HEK293 (cell line): ENCODE measurements around the gene HDGF.

Source experiments
- CTCF ChIA-PET: fragments of 350-600 bp; formaldehyde crosslinking; extraction: SDS; loops from one replicate; lab custom pipeline; 2021; ENCODE audit warnings: antibody characterized with exemption; lab: Yijun Ruan, JAX
- POLR2A ChIA-PET: fragments of 300-600 bp; formaldehyde crosslinking; extraction: SDS; loops from one replicate; lab custom pipeline; 2020; ENCODE audit warnings: antibody characterized with exemption, inconsistent platforms; lab: Yijun Ruan, JAX
- H3K27ac ChIP-seq: fragments of 200-500 bp; sonication (Bioruptor generic); 2 replicates; pipeline ENCODE4 v1.5.1; 2014; ENCODE audit warnings: low read depth, low read length, control low read depth, inconsistent platforms; ENCODE audit errors: extremely low read depth
- H3K36me3 ChIP-seq, 2 experiments: fragments of 200-500 bp in 1 of 2; sonication (Bioruptor generic) in 1 of 2; 1 replicate in 1 of 2; 2 replicates in 1 of 2; pipeline ENCODE4 v1.5.1; 2014 to 2017; ENCODE audit warnings: inconsistent platforms in 2 of 2, low read length in 2 of 2; ENCODE audit not compliant: control insufficient read depth in 2 of 2, insufficient read depth in 1 of 2
- H3K4me1 ChIP-seq: fragments of 200-500 bp; sonication (Bioruptor generic); 2 replicates; pipeline ENCODE4 v1.5.1; 2014; ENCODE audit warnings: mild to moderate bottlenecking, low read length, inconsistent platforms; ENCODE audit not compliant: control insufficient read depth, insufficient read depth
- H3K4me3 ChIP-seq: 2 replicates; pipeline ENCODE4 v1.5.1; 2011; ENCODE audit warnings: low read depth, mild to moderate bottlenecking, control low read depth, low read length, moderate library complexity
- H3K9me3 ChIP-seq: fragments of 200-500 bp; sonication (Bioruptor generic); 2 replicates; pipeline ENCODE4 v1.5.1; 2014; ENCODE audit warnings: low read depth, low read length, inconsistent platforms; ENCODE audit not compliant: control insufficient read depth, insufficient read depth
- GLIS1 ChIP-seq: fragments of 450-650 bp; formaldehyde crosslinking; IDR thresholded peaks from 2 replicates; pipeline ENCODE4 v1.5.1; 2016; ENCODE audit warnings: missing biosample characterization, missing genetic modification characterization
- KLF1 ChIP-seq: fragments of 450-650 bp; formaldehyde crosslinking; IDR thresholded peaks from 2 replicates; pipeline ENCODE4 v1.5.1; 2016; ENCODE audit warnings: missing biosample characterization, missing genetic modification characterization
- KLF7 ChIP-seq: fragments of 450-650 bp; formaldehyde crosslinking; IDR thresholded peaks from 2 replicates; pipeline ENCODE4 v1.5.1; 2016; ENCODE audit warnings: missing biosample characterization, missing genetic modification characterization, borderline replicate concordance
- PRDM2 ChIP-seq: fragments of 450-650 bp; formaldehyde crosslinking; IDR thresholded peaks from 2 replicates; pipeline ENCODE4 v1.5.1; 2016; ENCODE audit warnings: missing biosample characterization, missing genetic modification characterization, borderline replicate concordance
- SCRT2 ChIP-seq: fragments of 450-650 bp; formaldehyde crosslinking; IDR thresholded peaks from 2 replicates; pipeline ENCODE4 v1.5.1; 2016; ENCODE audit warnings: missing biosample characterization, missing genetic modification characterization
- SP3 ChIP-seq: fragments of 450-650 bp; formaldehyde crosslinking; IDR thresholded peaks from 2 replicates; pipeline ENCODE4 v1.5.1; 2016; ENCODE audit warnings: missing biosample characterization, missing genetic modification characterization
- TSHZ1 ChIP-seq: fragments of 450-650 bp; formaldehyde crosslinking; IDR thresholded peaks from 2 replicates; pipeline ENCODE4 v1.5.1; 2016; ENCODE audit warnings: missing biosample characterization, missing genetic modification characterization, borderline replicate concordance
- ZIC2 ChIP-seq: fragments of 450-650 bp; formaldehyde crosslinking; IDR thresholded peaks from 2 replicates; pipeline ENCODE4 v1.5.1; 2016; ENCODE audit warnings: missing biosample characterization, missing genetic modification characterization
- ZNF138 ChIP-seq: fragments of 450-650 bp; formaldehyde crosslinking; IDR thresholded peaks from 2 replicates; pipeline ENCODE4 v1.5.1; 2016; ENCODE audit warnings: missing biosample characterization, missing genetic modification characterization, borderline replicate concordance
- ZNF155 ChIP-seq: fragments of 450-650 bp; formaldehyde crosslinking; IDR thresholded peaks from 2 replicates; pipeline ENCODE4 v1.5.1; 2016; ENCODE audit warnings: missing biosample characterization, missing genetic modification characterization
- ZNF341 ChIP-seq: fragments of 450-650 bp; formaldehyde crosslinking; IDR thresholded peaks from 2 replicates; pipeline ENCODE4; 2016; ENCODE audit warnings: low read depth, missing biosample characterization, missing genetic modification characterization
- ZNF362 ChIP-seq: fragments of 450-650 bp; formaldehyde crosslinking; IDR thresholded peaks from 2 replicates; pipeline ENCODE4 v1.5.1; 2016; ENCODE audit warnings: missing biosample characterization, missing genetic modification characterization
- ZNF366 ChIP-seq: fragments of 450-650 bp; formaldehyde crosslinking; conservative IDR thresholded peaks from 2 replicates; pipeline ENCODE4 v1.5.1; 2016; ENCODE audit warnings: missing biosample characterization, missing genetic modification characterization
- ZNF514 ChIP-seq: fragments of 450-650 bp; formaldehyde crosslinking; IDR thresholded peaks from 2 replicates; pipeline ENCODE4 v1.5.1; 2016; ENCODE audit warnings: missing biosample characterization, missing genetic modification characterization
- ZNF521 ChIP-seq: fragments of 450-650 bp; formaldehyde crosslinking; IDR thresholded peaks from 2 replicates; pipeline ENCODE4 v1.5.1; 2017; ENCODE audit warnings: missing biosample characterization, mild to moderate bottlenecking, missing genetic modification characterization
- ZNF621 ChIP-seq: fragments of 450-650 bp; formaldehyde crosslinking; IDR thresholded peaks from 2 replicates; pipeline ENCODE4 v1.5.1; 2017; ENCODE audit warnings: missing biosample characterization, missing genetic modification characterization
- ZNF670 ChIP-seq: fragments of 450-650 bp; formaldehyde crosslinking; IDR thresholded peaks from 2 replicates; pipeline ENCODE4 v1.5.1; 2016; ENCODE audit warnings: missing biosample characterization, missing genetic modification characterization, low read depth
- ZNF707 ChIP-seq: fragments of 450-650 bp; formaldehyde crosslinking; IDR thresholded peaks from 2 replicates; pipeline ENCODE4 v1.5.1; 2016; ENCODE audit warnings: missing biosample characterization, missing genetic modification characterization
- ZNF768 ChIP-seq: fragments of 450-650 bp; formaldehyde crosslinking; IDR thresholded peaks from 2 replicates; pipeline ENCODE4 v1.5.1; 2018; ENCODE audit warnings: missing biosample characterization, mild to moderate bottlenecking, missing genetic modification characterization

Gene HDGF

GRCh38 chr1:156756355-156756754 lies 4.9 kb upstream of the HDGF start (continued):
- TF ChIP-seq TSHZ1 (no peak), ZNF341 (tag by site-specific recombination) (no peak), ZNF514 (tag by site-specific recombination) (no peak), ZNF670 (tag by site-specific recombination) (no peak)
- TF ChIP-seq, all 188 proteins: peak for 0

GRCh38 chr1:156755527-156755950 lies 4.1 kb upstream of the HDGF start:
- ChIA-PET POLR2A (interaction anchor here (0.6 to 1.8 kb wide), 3 partner anchors 9 to 52 kb away, joined by 3 to 6 read pairs (median 6); partner anchors contain the start of gene PRCC), CTCF (interaction anchor here (1.1 to 2.0 kb wide), 4 partner anchors 8 to 105 kb away, joined by 3 to 6 read pairs (median 5); partner anchors contain the start of gene NTRK1)
- no peak overlapping the region for H3K27ac ChIP-seq
- no peaks in the 10 kb centered on the region for H3K4me1 ChIP-seq
- H3K36me3 ChIP-seq: no peaks in the 10 kb centered on the region
- H3K4me3 ChIP-seq: no peak overlapping the region
- TF ChIP-seq ZNF341 (tag by site-specific recombination): no peak
- TF ChIP-seq ZNF707 (tag by site-specific recombination): no peak
- TF ChIP-seq ZNF621 (tag by site-specific recombination): no peak
- TF ChIP-seq SP3 (tag by site-specific recombination): no peak
- TF ChIP-seq ZNF366 (tag by site-specific recombination): no peak
- no peak for TF ChIP-seq PRDM2
- no peak for TF ChIP-seq ZNF138 (tag by site-specific recombination)
- TF ChIP-seq SCRT2 (tag by site-specific recombination): no peak
- TF ChIP-seq ZNF362 (tag by site-specific recombination): no peak
- no peak for TF ChIP-seq GLIS1 (tag by site-specific recombination)
- no peak for TF ChIP-seq ZIC2 (tag by site-specific recombination)
- no peak for TF ChIP-seq KLF1
- TF ChIP-seq KLF7 (tag by site-specific recombination): no peak
- TF ChIP-seq ZNF768: no peak
- TF ChIP-seq ZNF155: no peak
- TF ChIP-seq ZNF521 (tag by site-specific recombination): no peak
- H3K9me3 ChIP-seq: no peaks in the 10 kb centered on the region
